Metanephros (tissue), 2 donors: ENCODE data around the gene ZNF616. TPM values are rescaled to one million over a fixed set of nuclear protein-coding genes. Genes with fewer than 3 reads are reported as not detected.

Experiments used
- small RNA-seq: library from RNA; depleted of rRNA; stranded (forward); fragments of <200 nt; gene quantifications from one replicate; pipeline ENCODE3, GENCODE V24; 2014; ENCODE audit warnings: low replicate concordance
- total RNA-seq: library from RNA; depleted of rRNA; stranded (reverse); fragments of >200 nt; gene quantifications from one replicate; pipeline ENCODE4 v1.2.3, GENCODE V29; 2014

The ZNF616 gene
- 15.0 TPM for total RNA-seq

DNA sequence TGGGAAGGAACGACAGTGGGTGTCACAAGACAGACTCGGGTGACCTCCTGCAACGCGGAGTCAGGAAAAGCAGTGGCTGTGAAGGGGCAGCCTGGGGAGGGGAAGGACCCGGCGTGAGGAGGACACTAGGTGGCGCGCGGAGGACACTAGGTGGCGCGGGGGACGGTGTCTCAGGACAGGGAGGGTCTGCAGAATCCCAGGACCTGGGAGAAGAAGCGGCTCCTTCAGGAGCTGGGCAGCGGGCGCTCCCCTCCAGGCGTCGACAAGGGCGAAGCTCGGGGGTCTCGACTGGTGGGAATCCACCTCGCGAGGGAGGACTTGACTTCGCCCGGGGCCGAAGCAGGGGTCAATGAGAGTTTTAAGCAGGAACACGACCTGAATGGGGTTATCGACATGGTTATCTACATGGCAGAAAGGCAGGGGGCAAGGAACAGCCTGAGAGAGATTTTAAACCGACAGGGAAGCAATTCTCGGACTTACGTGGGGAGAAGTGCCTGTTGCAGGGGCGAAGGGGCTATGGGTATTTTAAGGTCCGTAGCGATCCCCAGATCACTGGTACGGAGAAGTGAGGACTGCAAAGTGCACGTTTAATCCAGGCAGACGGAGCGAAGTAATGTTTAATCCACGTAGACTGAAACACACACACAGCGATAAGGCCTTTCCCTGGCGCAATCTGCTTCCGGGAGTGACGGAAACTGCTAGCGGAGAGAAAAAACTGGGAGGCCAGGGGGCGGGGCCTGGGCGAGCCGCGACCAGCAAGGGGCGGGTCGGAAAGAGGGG is at the start of gene ZNF616:
TSS of gene ZNF616 (minus strand) at position 687 of the 780 bp plus-strand sequence. CDS start 9,426 bp downstream, outside the sequence.

DNA sequence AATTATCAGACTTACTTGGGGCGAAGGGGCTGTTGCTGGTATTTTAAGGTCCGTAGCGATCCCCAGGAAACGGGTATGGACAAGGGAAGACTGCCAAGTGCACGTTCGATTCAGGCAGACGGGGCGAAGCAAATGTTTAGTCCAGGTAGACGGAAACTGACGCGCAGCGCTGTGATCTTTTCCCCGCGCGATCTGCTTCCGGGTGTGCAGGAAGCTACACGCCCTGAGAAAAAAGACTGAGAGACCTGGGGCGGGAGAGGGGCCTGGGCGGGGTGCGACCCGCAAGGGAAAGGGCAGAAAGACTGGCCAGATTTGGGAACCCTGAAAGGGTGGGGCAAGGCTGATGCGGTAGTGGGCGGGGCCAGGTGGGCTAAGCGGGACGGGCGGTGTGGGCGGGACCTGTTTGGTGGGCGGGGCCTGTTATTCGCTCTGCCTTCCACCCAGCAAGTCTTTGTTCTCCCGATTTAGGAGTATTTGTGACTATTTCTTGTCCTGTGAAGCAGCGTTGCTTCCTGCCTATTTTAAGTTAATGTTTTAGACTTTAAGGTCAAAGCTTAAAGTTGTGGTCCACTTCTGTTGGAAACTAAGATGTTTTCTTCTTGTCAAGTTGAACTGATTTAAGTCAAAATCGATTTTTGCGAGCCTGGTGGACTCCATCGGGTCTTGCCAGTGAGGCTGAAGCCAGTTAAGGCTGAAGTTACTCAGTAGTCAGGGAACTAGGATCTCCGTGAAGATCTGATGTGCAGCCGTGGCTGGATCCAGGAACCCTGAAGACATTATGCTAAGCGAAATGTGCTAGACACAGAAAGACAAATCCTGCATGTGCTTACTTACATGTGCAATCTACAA is 31.8 kb upstream of the ZNF616 start, which contains the start of gene ZNF836:
TSS of gene ZNF836 (minus strand) at position 301 of the 849 bp plus-strand sequence. CDS start 3,549 bp downstream, outside the sequence.

GRCh38 chr19:52095172-52096014 is 44.3 kb downstream of the ZNF616 start, which contains the start of gene ZNF841:
Gene ZNF841, minus strand, starts transcription at chr19:52095765. Its CDS starts 10,964 bp downstream, at chr19:52084801.

Small RNA genes within 50 kb of the gene (small RNA-seq; reads per million reads assigned to genes)
- 0.07 reads per million for gene RPL37P23

Other genes with a start within 250 kb of the ZNF616 start
- 19.7 TPM for gene ZNF649, start 234.9 kb downstream of the ZNF616 start, total RNA-seq
- gene ZNF613, start 212.5 kb downstream of the ZNF616 start, total RNA-seq: 9.5 TPM
- gene ZNF350, start 153.1 kb downstream of the ZNF616 start, total RNA-seq: 12.6 TPM
- gene ZNF615, start 131.7 kb downstream of the ZNF616 start, total RNA-seq: 15.8 TPM
- gene ZNF614, start 111.6 kb downstream of the ZNF616 start, total RNA-seq: 14.0 TPM
- 13.5 TPM for gene ZNF432, start 91.1 kb downstream of the ZNF616 start, total RNA-seq
- 20.3 TPM for gene ZNF841, start 44.2 kb downstream of the ZNF616 start, total RNA-seq
- 14.9 TPM for gene ZNF836, start 31.7 kb upstream of the ZNF616 start, total RNA-seq
- 194 TPM for gene PPP2R1A, start 50.1 kb upstream of the ZNF616 start, total RNA-seq
- gene ZNF766, start 129.6 kb upstream of the ZNF616 start, total RNA-seq: 12.0 TPM
- gene ZNF480, start 157.2 kb upstream of the ZNF616 start, total RNA-seq: 8.2 TPM
- 6.6 TPM for gene ZNF610, start 196.3 kb upstream of the ZNF616 start, total RNA-seq
- gene ZNF880, start 230.0 kb upstream of the ZNF616 start, total RNA-seq: 26.6 TPM